BLaER1 treated with 17β-estradiol and CSF1 and Interleukin-3, amounts not matched to agents 10 nM and 100 nM (cell line): Measurements from ENCODE around the gene RACK1.

ENCODE experiments used
- H3K27ac ChIP-seq, 11 experiments: shearing (Covaris generic); formaldehyde crosslinking; 2 replicates each; pipeline ENCODE4 v1.8.1; 2022
- H3K27me3 ChIP-seq, 11 experiments: shearing (Covaris generic); formaldehyde crosslinking; 2 replicates each; pipeline ENCODE4 v1.8.1; 2022
- H3K36me3 ChIP-seq, 11 experiments: shearing (Covaris generic); formaldehyde crosslinking; 2 replicates each; pipeline ENCODE4 v1.8.1; 2022
- H3K4me1 ChIP-seq, 10 experiments: shearing (Covaris generic); formaldehyde crosslinking; 2 replicates each; pipeline ENCODE4 v1.8.1; 2022
- H3K4me2 ChIP-seq, 11 experiments: shearing (Covaris generic); formaldehyde crosslinking; 2 replicates each; pipeline ENCODE4 v1.8.1; 2022
- H3K4me3 ChIP-seq, 10 experiments: shearing (Covaris generic); formaldehyde crosslinking; 2 replicates each; pipeline ENCODE4 v1.8.1; 2022
- H3K9ac ChIP-seq, 11 experiments: shearing (Covaris generic); formaldehyde crosslinking; 2 replicates each; pipeline ENCODE4 v1.8.1; 2022
- H3K9me3 ChIP-seq, 11 experiments: shearing (Covaris generic); formaldehyde crosslinking; replicated peaks in 1 of 11; 2 replicates each; pipeline ENCODE4 v1.8.1; 2022
- H4K20me1 ChIP-seq, 11 experiments: shearing (Covaris generic); formaldehyde crosslinking; 2 replicates each; pipeline ENCODE4 v1.8.1; 2022
- Cebpa-rat ChIP-seq, 11 experiments: shearing (Covaris generic); IDR thresholded peaks; 2 replicates each; pipeline ENCODE4 v1.8.1; 2022

Gene RACK1

GRCh38 chr5:181188700-181189362 lies 54.9 kb downstream of the RACK1 start:
- H3K4me3 ChIP-seq = peak overlapping the region; percentile 69 to 91 (median 78)
- no peaks in the 10 kb centered on the region for H3K36me3 ChIP-seq
- peak overlapping the region; percentile 95 to 100 (median 100) for H3K4me2 ChIP-seq
- peaks cover 18 to 44% (median 33%) of the 10 kb centered on the region in 10 experiments for H3K4me1 ChIP-seq
- no peak for TF ChIP-seq Cebpa-rat (IDR thresholded peaks at IDR 0.05)
- no peaks in the 10 kb centered on the region for H3K9me3 ChIP-seq
- H4K20me1 ChIP-seq = no peaks in the 10 kb centered on the region
- H3K27ac ChIP-seq = peak overlapping the region; percentile 60 to 89 (median 75); a peak in 21 of 22 replicates
- H3K27me3 ChIP-seq = no peaks in the 10 kb centered on the region
- H3K9ac ChIP-seq = peak overlapping the region; percentile 83 to 92 (median 86)

DNA sequence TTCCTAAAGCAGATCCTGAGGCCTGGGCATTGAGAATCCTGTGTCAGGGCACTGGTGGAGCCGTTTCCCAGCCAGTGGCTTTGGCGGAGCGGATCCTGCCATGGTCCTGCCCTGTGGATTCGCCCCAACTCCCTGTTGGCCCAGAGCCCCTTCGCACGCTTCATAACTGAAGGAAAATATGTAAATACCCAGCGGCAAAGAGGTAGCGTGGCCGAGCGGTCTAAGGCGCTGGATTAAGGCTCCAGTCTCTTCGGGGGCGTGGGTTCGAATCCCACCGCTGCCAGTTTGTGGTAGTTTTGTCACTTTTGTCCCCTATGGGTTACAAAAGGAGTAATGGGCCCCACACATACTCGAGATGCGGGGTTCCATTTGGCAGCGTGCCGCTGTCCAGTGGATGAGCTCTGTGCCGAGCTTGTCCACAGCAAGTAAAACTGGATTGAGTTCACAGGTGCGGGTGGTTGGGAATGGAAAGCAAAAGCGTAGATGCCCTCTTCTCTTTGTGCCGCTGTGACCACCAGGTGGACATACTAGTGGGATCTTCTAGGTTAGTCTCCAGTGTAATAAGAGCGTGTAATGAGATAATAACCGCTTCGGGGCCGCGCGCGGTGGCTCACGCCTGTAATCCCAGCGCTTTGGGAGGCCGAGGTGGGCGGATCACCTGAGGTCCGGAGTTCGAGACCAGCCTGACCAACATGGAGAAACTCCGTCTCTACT lies 56.0 kb downstream of the RACK1 start:
- peak overlapping the region; percentile 69 to 91 (median 78) for H3K4me3 ChIP-seq

DNA sequence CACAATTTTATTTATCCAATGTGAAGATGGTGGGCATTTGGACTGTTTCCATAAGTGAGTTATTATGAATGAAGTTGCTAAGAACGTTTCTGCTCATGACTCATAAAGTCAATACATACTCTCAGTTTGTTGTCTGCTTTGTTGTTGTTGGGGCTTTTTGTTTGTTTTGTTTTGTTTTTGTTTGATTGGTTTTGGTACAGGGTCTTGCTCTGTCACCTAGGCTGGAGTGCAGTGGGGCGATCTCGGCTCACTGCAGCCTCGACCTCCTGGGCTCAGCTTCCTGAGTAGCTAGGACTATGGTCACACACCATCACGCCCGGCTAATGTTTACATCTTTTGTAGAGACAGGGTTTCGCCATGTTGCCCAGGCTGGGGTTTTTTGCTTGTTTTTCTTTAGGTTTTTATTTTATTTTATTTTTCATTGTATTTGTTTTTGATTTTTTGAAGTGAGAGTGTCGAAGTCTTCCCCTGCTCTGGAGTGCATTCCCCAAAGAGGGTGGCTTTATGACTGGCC lies 56.7 kb downstream of the RACK1 start:
- Histone ChIP-seq H3K4me2 (peak overlapping the region in 7 of 11 experiments; percentile 22 to 100 (median 100); a peak in 4 of 22 replicates), H3K27me3 (no peaks in the 10 kb centered on the region), H4K20me1 (no peaks in the 10 kb centered on the region), H3K9ac (no peak overlapping the region), H3K4me3 (no peak overlapping the region), H3K9me3 (no peaks in the 10 kb centered on the region), H3K27ac (peak overlapping the region in 2 of 11 experiments; percentile 7 to 21; a peak in 1 of 22 replicates), H3K4me1 (peaks cover 7 to 39% (median 24%) of the 10 kb centered on the region in 10 experiments; a peak in 19 of 20 replicates), H3K36me3 (no peaks in the 10 kb centered on the region)
- TF ChIP-seq Cebpa-rat (IDR thresholded peaks at IDR 0.05) = no peak

More for the DNA sequence above, 56.0 kb downstream of the RACK1 start:
- peak overlapping the region in 6 of 11 experiments; percentile 67 to 89 (median 78); a peak in 4 of 22 replicates for H3K27ac ChIP-seq
- peak overlapping the region; percentile 3 to 100 (median 100); a peak in 13 of 22 replicates for H3K4me2 ChIP-seq
- no peaks in the 10 kb centered on the region for H3K27me3 ChIP-seq
- no peaks in the 10 kb centered on the region for H3K9me3 ChIP-seq
- H4K20me1 ChIP-seq = no peaks in the 10 kb centered on the region
- no peak for TF ChIP-seq Cebpa-rat (IDR thresholded peaks at IDR 0.05)
- no peaks in the 10 kb centered on the region for H3K36me3 ChIP-seq
- H3K4me1 ChIP-seq = peaks cover 12 to 38% (median 23%) of the 10 kb centered on the region in 10 experiments
- peak overlapping the region in 6 of 11 experiments; percentile 84 to 92 (median 89); a peak in 5 of 22 replicates for H3K9ac ChIP-seq
